Activated CD4-positive, alpha-beta T cell treated with anti-CD3 and anti-CD28 coated beads, Interleukin-2, Interleukin-6, amounts not matched to agents 100 ng/mL and 50 ng/mL, durations not matched to agents 16 hours and 8 hours (primary cell): ENCODE data around the gene RUVBL1.

Experiments used
- DNase-seq: peaks from one replicate; pipeline ENCODE4 v3.0.0-alpha.2; 2020

RUVBL1 gene

GRCh38 chr3:128131897-128132646 lies 8.5 kb upstream of the RUVBL1 start:
- DNase-seq, result no peak

- DNase-seq, result no peak
Observed at GRCh38 chr3:128128251-128128650, 4.6 kb upstream of the RUVBL1 start.

GRCh38 chr3:128127236-128127635 lies 3.6 kb upstream of the RUVBL1 start:
- no peak for DNase-seq

- no peak for DNase-seq
Observed at GRCh38 chr3:128123156-128123537, 465 bp downstream of the RUVBL1 start.

GRCh38 chr3:128122013-128122412 lies 1.6 kb downstream of the RUVBL1 start:
- no peak for DNase-seq

GRCh38 chr3:128113817-128114794 lies 9.5 kb downstream of the RUVBL1 start:
- DNase-seq, result no peak

GRCh38 chr3:128112357-128112968 lies 11.1 kb downstream of the RUVBL1 start:
- DNase-seq, result peak; percentile 83

GRCh38 chr3:128111147-128111546 lies 12.5 kb downstream of the RUVBL1 start:
- no peak for DNase-seq

- DNase-seq, result no peak
Observed at GRCh38 chr3:128107834-128108233, 15.8 kb downstream of the RUVBL1 start.

GRCh38 chr3:128103136-128103676 lies 20.4 kb downstream of the RUVBL1 start:
- DNase-seq, result no peak

GRCh38 chr3:128100638-128101037 lies 23.0 kb downstream of the RUVBL1 start:
- no peak for DNase-seq

GRCh38 chr3:128100161-128100560 lies 23.5 kb downstream of the RUVBL1 start:
- no peak for DNase-seq

- DNase-seq, result no peak
Observed at GRCh38 chr3:128098234-128098633, 25.4 kb downstream of the RUVBL1 start.

GRCh38 chr3:128095222-128095703 lies 28.3 kb downstream of the RUVBL1 start:
- DNase-seq, result peak; percentile 81

GRCh38 chr3:128094295-128095151 lies 29.1 kb downstream of the RUVBL1 start:
- no peak for DNase-seq

GRCh38 chr3:128091586-128091985 lies 32.0 kb downstream of the RUVBL1 start:
- no peak for DNase-seq

GRCh38 chr3:128089135-128089534 lies 34.5 kb downstream of the RUVBL1 start:
- no peak for DNase-seq

- no peak for DNase-seq
Observed at GRCh38 chr3:128084675-128085021, 39.0 kb downstream of the RUVBL1 start.

GRCh38 chr3:128083980-128084674 lies 39.5 kb downstream of the RUVBL1 start:
- DNase-seq, result no peak

- no peak for DNase-seq
Observed at GRCh38 chr3:128083396-128083795, 40.2 kb downstream of the RUVBL1 start.

GRCh38 chr3:128082546-128082945 lies 41.1 kb downstream of the RUVBL1 start:
- DNase-seq, result no peak
